GM10266 (cell line): ENCODE results near the gene MPHOSPH10.
"Not testable (repeated sequence)": the region's sequence is repeated elsewhere in the genome, so short reads cannot be mapped to it uniquely, and the experiment has no call there.

ENCODE experiments used
- DNase-seq: peaks from one replicate; pipeline ENCODE4 v3.0.0; 2012; ENCODE audit errors: extremely low spot score
- TF ChIP-seq, protein P1 (sequence below): IDR thresholded peaks from 2 replicates; pipeline ENCODE4 v1.5.1; 2012; ENCODE audit warnings: mild to moderate bottlenecking, low read depth; ENCODE audit not compliant: control insufficient read depth, insufficient read depth; ENCODE audit errors: missing control alignments

The MPHOSPH10 gene

DNA sequence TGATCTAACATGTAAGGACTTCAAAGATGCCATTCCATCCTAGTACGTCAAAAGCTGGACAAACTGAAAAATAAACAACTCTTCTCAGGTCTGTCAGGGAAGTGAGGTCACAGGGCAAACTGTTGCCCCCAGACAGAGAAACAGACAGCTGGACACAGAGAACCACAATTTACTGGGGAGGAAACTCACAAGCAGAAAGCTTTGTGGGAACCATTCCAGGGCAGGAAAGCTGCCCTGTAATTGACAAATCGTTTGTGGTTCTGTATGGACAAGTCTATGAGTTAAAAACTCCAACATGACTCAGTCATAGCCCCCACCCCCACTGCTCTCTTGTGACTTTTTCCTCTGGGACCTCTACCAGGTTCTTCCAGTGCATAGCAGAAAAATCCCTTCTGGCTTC, 28.8 kb upstream of the MPHOSPH10 start:
- DNase-seq: no peak
- TF ChIP-seq, protein P1, sequence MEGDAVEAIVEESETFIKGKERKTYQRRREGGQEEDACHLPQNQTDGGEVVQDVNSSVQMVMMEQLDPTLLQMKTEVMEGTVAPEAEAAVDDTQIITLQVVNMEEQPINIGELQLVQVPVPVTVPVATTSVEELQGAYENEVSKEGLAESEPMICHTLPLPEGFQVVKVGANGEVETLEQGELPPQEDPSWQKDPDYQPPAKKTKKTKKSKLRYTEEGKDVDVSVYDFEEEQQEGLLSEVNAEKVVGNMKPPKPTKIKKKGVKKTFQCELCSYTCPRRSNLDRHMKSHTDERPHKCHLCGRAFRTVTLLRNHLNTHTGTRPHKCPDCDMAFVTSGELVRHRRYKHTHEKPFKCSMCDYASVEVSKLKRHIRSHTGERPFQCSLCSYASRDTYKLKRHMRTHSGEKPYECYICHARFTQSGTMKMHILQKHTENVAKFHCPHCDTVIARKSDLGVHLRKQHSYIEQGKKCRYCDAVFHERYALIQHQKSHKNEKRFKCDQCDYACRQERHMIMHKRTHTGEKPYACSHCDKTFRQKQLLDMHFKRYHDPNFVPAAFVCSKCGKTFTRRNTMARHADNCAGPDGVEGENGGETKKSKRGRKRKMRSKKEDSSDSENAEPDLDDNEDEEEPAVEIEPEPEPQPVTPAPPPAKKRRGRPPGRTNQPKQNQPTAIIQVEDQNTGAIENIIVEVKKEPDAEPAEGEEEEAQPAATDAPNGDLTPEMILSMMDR: no peak

DNA sequence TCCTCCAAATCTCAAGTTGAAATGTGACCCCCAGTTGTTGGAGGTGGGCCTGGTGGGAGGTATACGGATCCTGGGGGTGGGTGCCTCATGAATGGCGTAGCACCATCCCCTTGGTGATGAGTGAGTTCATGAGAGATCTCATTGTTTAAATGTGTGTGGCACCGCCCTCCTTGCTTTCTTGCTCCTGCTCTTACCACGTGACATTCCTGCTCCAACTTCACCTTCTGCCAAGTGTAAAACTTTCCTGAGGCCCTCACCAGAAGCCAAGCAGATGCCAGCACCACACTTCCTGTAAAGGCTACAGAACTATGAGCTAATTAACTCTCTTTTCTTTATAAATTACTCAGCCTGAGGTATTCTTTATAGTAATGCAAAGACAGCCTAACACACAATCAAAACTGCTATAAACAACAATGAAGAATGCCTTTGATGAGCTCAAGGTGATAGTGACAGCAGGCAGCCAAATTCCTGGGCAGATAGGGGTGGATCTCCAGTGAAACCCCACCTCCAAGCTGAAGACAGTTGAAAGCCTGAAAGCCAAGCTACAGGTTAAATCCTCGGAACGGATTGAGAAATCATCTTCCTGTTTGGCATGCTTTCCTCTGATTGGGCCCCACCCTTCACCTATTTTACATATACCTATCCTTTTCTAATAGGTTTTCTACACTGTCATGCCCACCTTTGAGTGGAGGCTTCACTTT, 27.3 kb upstream of the MPHOSPH10 start:
- DNase-seq: no peak
- TF ChIP-seq, protein P1: no peak

DNA sequence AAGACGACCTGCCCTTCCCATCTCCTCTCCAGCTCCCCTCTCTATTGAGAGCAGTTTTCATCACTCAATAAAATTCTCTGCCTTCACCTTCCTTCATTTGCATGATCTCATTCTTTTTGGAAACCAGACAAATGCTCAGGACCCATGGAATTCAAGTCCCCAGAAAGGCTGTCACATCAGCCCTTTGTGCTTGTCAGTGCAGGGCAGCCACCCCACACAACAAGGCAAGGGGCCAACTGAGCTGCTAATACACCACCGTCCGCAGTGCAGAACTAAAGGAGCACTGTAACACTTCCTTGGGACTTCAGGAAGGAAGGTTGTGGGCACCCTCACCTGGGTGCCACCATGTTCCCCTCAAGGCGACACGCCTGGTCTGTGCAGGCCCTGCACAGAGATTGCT, 26.6 kb upstream of the MPHOSPH10 start:
- TF ChIP-seq, protein P1: no peak

DNA sequence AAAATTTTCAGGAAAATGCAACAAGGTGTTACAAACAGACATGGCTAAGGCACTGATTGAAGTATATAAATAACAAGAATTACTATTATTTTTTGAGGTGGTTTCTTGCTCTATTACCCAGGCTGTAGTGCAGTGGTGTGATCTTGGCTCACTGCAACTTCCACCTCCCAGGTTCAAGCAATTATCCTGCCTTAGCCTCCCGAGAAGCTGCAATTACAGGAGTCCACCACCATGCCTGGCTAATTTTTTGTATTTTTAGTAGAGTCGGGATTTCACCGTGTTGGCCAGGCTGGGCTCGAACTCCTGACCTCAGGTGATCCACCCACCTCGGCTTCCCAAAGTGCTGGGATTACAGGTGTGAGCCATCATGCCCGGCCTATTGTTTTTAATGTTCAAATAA, 24.0 kb upstream of the MPHOSPH10 start:
- DNase-seq: not testable (repeated sequence)

More for the DNA sequence above, 26.6 kb upstream of the MPHOSPH10 start:
- no peak for DNase-seq

DNA sequence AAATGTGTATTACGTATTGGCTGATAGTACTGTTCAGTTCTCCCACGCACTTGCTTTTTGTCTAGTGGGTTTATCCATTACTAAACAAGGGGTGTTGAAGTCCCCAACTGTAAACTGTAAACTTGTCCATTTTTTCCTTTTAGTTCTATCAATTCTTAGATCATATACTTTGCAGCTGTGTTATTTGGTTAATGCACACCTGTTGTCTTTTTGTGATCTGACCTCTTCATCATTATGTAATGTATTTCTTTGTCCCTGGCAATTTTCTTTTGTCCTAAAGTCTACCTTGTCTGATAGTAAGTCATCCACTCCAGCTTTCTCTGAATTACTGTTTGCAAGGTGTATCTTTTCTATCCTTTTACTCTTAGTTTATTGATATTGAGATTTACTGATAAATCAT, 22.3 kb upstream of the MPHOSPH10 start:
- no peak for DNase-seq
- TF ChIP-seq, protein P1: no peak

DNA sequence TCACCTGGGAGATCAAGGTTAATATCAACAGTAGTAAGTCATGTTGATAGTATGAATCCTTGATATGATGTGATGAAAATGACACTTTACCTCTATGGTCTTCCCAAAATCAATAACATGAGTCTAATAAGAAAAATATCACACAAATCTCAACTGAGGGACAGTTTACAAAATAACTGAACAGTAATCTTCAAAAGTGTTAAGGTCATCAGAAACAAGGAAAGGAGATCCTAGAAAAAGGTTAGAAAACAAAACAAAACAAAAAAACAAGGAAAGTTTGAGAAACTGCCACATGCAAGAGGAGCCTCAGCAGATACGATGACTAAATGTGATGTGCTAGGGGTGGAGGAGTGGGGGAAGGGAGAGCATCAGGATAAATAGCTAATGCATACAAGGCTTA, 16.6 kb upstream of the MPHOSPH10 start:
- no peak for DNase-seq
- TF ChIP-seq, protein P1: no peak

DNA sequence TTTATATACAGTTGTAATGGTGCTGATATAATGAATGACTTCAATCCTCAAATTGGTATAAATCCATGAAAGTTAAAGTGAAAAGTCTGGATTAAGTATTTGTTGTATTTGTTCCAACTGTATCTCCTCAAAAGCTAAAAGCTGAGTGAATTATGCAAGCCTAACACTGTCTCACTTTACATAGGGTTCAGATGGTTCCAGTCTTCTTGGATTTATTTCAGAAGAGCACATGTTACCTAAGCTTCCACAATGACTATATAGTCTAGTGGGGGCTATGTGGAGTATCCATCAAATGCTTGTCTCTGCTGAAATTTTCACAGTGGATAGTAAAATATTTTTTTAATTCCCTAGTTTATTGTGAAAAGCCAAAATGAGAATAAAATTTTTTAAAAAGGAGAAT, 13.4 kb upstream of the MPHOSPH10 start:
- no peak for DNase-seq
- TF ChIP-seq, protein P1: no peak

DNA sequence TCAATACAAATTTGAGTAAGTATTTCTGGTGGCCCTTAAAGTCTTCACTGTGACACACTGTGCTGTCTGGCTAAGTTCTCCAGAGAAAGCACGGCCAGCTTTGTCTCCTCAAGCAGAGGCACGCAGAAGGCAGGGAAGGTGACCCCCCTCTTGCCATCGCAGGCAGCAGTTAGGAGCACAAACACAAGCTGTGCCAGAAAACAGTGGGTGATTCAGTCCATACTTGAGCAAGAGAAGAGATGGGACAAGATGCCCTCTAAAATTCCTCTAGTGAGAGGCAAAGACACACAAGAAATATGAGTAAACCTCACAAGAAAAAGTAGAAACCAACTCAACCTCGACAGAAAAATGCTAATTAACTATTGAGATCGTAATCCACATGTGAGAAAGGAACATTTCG, 10.2 kb upstream of the MPHOSPH10 start:
- TF ChIP-seq, protein P1: no peak
- no peak for DNase-seq
